GM21529 (cell line): ENCODE data around the gene PSMD13.

ENCODE experiments used
- ATAC-seq: cut with Tn5 transposase; IDR thresholded peaks from one replicate; pipeline ENCODE4 v1.9.1; 2021; ENCODE audit not compliant: unreplicated experiment

The PSMD13 gene

GRCh38 chr11:270451-271318 lies 33.9 kb downstream of the PSMD13 start:
- no peak for ATAC-seq

GRCh38 chr11:271319-271715 lies 34.5 kb downstream of the PSMD13 start:
- no peak for ATAC-seq

- ATAC-seq: no peak
These were observed 35.6 kb downstream of the PSMD13 start for GRCh38 chr11:272195-272930.

DNA sequence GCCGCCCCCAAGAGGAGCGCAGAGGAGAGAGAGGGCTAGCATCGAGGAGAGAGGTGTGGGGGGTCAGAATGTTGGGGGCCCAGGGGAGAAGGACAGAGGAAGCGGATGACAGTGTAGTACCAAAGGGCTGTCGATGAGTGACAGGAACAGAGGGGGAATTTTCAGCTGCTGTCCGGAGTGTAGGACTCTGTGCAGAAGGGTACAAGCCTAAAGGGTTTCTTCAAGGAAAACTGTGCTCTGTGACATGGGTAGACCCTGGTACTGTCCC lies 36.1 kb downstream of the PSMD13 start:
- no peak for ATAC-seq

GRCh38 chr11:276219-276618 lies 39.4 kb downstream of the PSMD13 start:
- ATAC-seq: no peak

DNA sequence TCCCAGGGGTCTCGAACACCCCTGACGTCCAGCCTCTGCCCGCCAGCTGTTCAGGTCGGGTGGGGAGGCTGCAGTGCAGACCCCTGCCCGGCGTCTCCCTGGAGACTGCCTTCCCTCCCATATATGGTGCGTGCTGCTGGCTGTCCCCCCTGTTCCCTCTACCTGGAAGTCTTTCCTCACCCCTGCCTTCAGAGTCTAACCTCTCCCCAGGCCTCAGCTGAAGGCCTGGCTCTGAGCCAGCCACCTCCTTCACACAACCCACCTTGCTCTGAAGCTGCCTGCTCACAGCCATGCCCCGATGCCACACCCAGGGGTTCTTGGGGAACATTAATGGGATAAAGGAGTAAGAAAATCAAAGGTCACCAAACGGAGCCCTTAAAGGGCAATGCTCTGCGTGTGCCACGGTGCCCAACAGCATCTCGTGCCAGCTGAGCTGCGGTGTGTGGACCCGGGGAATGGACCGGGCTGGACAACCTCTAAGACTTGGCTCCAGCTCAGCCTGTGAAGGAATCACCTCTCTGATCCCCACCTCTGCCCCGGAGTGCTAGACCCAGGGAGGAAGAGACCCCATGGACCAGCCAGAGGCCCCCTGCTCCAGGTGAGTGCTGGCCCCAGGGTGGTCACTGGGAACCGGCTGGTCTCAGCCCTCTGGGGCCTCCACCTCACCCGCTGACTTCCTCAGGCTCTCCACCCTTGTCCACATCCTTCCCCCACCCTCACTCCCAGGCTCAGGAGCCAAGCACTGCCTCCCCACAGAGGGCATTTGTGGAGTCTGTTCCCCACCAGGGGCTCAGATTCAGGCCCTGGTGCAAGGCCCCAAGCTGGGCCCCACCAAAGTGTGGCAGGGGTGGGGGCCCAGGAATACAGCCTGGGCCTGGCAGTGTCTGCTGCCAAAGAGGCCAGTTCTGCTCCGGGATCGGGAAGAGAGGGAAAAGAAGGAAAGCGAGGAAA lies 41.5 kb downstream of the PSMD13 start, which contains the start of gene NLRP6:
Gene NLRP6 (plus strand): TSS at position 407 of the 951 bp plus-strand sequence. CDS start 163 bp downstream, at position 570.
- no peak for ATAC-seq

DNA sequence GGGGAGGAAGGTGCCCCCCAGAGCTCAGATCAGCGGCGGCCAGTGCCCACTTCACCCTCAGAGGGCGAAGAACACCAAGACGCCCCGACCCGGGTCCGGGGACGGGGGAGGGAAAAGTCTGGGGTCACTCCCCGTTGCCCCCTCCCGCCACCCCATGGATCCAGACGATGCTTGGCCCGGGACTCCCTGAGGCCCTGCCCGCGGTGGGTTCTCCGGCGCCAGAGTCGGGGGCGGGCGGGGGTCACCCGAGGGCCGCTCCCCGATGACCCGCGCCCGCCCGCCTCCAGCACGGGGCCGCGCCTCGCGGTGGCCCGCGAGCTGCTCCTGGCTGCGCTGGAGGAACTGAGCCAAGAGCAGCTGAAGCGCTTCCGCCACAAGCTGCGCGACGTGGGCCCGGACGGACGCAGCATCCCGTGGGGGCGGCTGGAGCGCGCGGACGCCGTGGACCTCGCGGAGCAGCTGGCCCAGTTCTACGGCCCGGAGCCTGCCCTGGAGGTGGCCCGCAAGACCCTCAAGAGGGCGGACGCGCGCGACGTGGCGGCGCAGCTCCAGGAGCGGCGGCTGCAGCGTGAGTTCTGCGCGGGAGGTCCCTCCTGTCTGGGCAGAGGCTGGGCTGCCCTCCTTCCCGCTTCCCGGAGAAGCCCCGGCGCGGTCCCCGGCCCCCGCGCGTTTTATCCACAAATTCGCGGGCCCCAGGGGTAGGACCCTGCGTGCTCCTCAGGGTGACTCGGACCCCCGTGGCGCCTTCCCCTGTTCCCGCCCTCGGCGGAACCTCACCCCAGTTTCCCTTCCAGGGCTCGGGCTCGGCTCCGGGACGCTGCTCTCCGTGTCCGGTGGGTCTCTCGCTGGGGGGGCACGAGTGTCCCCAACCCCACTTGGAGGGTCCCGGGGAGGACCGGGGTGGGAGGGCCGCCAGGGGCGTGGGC lies 42.5 kb downstream of the PSMD13 start:
- ATAC-seq: no peak

DNA sequence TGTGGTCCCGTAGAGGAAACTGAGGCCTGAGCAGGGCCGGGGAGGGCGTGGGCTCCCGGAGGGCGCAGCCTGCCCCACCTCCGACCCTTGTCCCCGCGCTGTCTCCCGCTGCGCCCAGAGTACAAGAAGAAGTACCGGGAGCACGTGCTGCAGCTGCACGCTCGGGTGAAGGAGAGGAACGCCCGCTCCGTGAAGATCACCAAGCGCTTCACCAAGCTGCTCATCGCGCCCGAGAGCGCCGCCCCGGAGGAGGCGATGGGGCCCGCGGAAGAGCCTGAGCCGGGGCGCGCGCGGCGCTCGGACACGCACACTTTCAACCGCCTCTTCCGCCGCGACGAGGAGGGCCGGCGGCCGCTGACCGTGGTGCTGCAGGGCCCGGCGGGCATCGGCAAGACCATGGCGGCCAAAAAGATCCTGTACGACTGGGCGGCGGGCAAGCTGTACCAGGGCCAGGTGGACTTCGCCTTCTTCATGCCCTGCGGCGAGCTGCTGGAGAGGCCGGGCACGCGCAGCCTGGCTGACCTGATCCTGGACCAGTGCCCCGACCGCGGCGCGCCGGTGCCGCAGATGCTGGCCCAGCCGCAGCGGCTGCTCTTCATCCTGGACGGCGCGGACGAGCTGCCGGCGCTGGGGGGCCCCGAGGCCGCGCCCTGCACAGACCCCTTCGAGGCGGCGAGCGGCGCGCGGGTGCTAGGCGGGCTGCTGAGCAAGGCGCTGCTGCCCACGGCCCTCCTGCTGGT lies 43.4 kb downstream of the PSMD13 start:
- no peak for ATAC-seq

GRCh38 chr11:280706-281485 lies 44.1 kb downstream of the PSMD13 start:
- ATAC-seq: no peak

- no peak for ATAC-seq
These were observed 44.8 kb downstream of the PSMD13 start for GRCh38 chr11:281486-282161.

GRCh38 chr11:282171-282570 lies 45.4 kb downstream of the PSMD13 start:
- ATAC-seq: no peak

DNA sequence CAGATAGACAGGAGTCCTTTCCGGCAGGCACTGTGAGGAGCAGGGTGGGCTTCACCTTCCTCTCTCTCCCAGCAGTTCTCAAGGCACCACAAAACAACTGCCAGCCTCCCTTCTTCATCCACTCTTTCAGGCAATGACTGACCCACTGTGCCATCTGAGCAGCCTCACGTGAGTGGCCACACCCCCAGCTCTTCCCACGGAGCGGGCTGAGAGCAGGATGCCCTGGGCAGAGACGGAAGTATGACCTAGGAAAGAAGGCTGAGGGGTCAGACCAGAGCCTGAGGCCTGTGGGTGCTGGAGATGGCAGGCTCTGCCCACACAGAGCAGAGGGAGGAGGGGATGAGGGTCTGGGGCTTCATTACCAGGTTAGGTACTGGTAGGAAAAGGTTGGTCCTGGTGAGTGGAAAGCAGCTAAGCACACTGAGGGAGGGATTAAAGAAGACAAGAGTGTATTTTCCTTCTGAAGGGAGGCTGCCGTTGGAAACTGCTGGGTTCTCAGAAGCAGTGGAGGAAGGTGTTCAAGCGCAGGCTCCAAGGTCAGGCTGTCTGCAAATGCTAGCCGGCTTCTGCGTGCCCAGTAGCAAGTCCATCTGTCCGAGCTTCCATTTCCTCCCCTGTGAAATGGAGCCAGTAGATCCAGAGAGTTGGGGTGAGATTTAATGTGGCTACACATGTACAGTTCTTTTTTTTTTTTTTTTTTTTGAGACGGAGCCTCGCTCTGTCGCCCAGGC lies 46.0 kb downstream of the PSMD13 start:
- no peak for ATAC-seq

DNA sequence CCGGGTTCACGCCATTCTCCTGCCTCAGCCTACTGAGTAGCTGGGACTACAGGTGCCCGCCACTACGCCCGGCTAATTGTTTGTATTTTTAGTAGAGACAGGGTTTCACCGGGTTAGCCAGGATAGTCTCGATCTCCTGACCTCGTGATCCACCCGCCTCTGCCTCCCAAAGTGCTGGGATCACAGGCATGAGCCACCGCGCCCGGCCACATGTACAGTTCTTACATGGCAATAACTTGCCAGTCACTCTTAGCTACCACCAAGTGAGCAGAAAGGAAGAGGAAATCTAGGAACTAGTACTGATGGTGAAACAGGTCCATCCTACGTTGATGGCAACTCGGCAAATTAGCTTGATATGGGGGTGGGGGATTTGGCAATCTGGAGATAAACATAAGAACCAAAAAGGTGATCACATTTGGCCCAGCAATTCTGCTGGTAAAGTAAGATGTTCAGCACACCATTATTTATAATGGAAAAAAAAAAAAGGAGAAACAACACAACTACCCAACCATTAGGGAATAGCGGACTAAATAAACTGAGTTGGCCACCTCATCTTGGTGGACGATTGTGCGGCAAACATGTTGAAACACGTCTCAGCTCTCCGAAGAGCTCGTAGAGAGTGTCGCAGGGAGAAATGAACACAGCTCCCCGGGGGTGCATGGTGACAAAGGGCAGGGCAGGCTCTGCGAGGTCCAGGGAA lies 46.8 kb downstream of the PSMD13 start:
- no peak for ATAC-seq

GRCh38 chr11:284105-285020 lies 47.6 kb downstream of the PSMD13 start:
- ATAC-seq: no peak

DNA sequence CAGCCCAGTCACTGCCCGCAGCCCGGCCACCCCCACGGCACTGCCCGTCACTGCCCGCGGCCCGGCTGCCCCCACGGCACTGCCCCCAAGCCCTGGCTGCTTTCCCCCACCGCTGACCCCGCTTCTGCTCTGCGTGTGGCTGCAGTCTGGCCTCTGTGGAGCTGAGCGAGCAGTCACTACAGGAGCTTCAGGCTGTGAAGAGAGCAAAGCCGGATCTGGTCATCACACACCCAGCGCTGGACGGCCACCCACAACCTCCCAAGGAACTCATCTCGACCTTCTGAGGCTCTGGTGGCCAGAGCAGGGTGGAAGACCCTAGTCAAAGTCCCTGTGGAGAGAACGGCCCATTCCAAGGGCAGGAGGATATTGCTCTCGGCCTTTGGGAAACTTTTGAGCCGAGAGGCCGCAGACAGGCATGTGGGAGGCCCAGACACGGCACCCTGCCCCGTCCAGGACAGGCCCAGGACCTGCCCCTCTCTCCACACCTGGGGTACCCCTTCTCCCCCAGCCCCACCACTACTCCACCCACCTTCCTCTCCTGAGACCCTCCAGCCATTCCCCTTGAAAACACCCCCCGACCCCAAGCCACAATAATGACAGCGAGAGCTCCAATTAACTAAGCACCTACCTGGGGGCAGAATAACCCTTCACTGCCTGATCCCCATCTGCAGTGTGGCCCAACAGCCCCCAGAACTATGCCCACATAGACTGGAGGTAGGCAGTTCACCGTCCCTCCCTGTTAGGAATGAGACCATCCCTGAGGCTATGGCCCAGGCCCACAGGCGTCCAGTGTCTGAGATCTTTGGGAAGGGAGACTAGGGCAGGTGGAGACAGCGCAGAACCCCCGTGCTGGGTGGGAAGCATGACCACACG lies 48.5 kb downstream of the PSMD13 start:
- ATAC-seq: no peak
